CD4-positive, alpha-beta memory T cell (primary cell): ENCODE measurements around the gene STXBP1. TPM values are rescaled to one million over a fixed set of nuclear protein-coding genes. Genes with fewer than 3 reads are reported as not detected.

Experiments
- CTCF ChIA-PET: fragments of 350-600 bp; sonication (Branson Sonifier 250); formaldehyde crosslinking; loops from one replicate; lab custom pipeline; 2021; ENCODE audit warnings: inconsistent platforms; ENCODE audit not compliant: partially characterized antibody; lab: Charles Lee
- POLR2A ChIA-PET: fragments of 350-600 bp; sonication (Branson Sonifier 250); formaldehyde crosslinking; loops from one replicate; lab custom pipeline; 2021; ENCODE audit not compliant: partially characterized antibody; lab: Charles Lee
- DNase-seq, 5 donors: peaks; one replicate each; pipeline versions ENCODE4 v3.0.0 to v3.0.0-alpha.2; 2020 to 2022; ENCODE audit warnings: mixed read lengths in 1 of 5
- H3K27ac ChIP-seq: one replicate; pipeline ENCODE4 v1.7.0; 2013; ENCODE audit warnings: low read depth, low read length
- H3K27me3 ChIP-seq: 2 replicates; pipeline ENCODE4 v1.7.0; 2013; ENCODE audit warnings: mild to moderate bottlenecking, low read length, moderate library complexity; ENCODE audit not compliant: insufficient read depth
- H3K36me3 ChIP-seq: 2 replicates; pipeline ENCODE4 v1.7.0; 2013; ENCODE audit warnings: mild to moderate bottlenecking, low read length, moderate library complexity; ENCODE audit not compliant: insufficient read depth
- H3K4me1 ChIP-seq: 2 replicates; pipeline ENCODE4 v1.7.0; 2013; ENCODE audit warnings: mild to moderate bottlenecking, low read length, moderate library complexity; ENCODE audit not compliant: insufficient read depth
- H3K4me3 ChIP-seq, 2 donors: one replicate each; pipeline ENCODE4 v1.7.0; 2013; ENCODE audit warnings: low read length in 2 of 2, mild to moderate bottlenecking in 1 of 2
- H3K9me3 ChIP-seq, 2 donors: one replicate each; pipeline ENCODE4 v1.7.0; 2013; ENCODE audit warnings: low read length in 2 of 2, control low read depth in 1 of 2; ENCODE audit not compliant: control insufficient read depth in 1 of 2
- H3K27ac Mint-ChIP-seq, 7 donors: one replicate each; pipeline ENCODE4 v1.8.0; 2020 to 2021; ENCODE audit warnings: mixed read lengths in 7 of 7, mild to moderate bottlenecking in 6 of 7, inconsistent platforms in 3 of 7, moderate library complexity in 3 of 7
- H3K27me3 Mint-ChIP-seq, 2 donors: one replicate each; pipeline ENCODE4 v1.8.0; 2020 to 2021; ENCODE audit warnings: mixed read lengths in 2 of 2
- H3K36me3 Mint-ChIP-seq, 2 donors: one replicate each; pipeline ENCODE4 v1.8.0; 2020 to 2021; ENCODE audit warnings: mixed read lengths in 2 of 2, inconsistent platforms in 1 of 2, mild to moderate bottlenecking in 1 of 2
- H3K4me1 Mint-ChIP-seq, 4 donors: one replicate each; pipeline ENCODE4 v1.8.0; 2020 to 2021; ENCODE audit warnings: mixed read lengths in 4 of 4, mild to moderate bottlenecking in 1 of 4
- H3K4me3 Mint-ChIP-seq, 8 donors: one replicate each; pipeline ENCODE4 v1.8.0; 2020 to 2021; ENCODE audit warnings: mixed read lengths in 8 of 8, mild to moderate bottlenecking in 7 of 8, moderate library complexity in 6 of 8, inconsistent platforms in 3 of 8
- H3K9me3 Mint-ChIP-seq, 8 donors: one replicate each; pipeline ENCODE4 v1.8.0; 2020 to 2021; ENCODE audit warnings: mixed read lengths in 8 of 8, mild to moderate bottlenecking in 5 of 8, inconsistent platforms in 3 of 8, moderate library complexity in 1 of 8
- intact Hi-C: fragments of 100-400 bp; cut with micrococcal nuclease; formaldehyde crosslinking; loops from one replicate; pipeline ENCODE4 v1.15.1; 2023
- polyA plus RNA-seq, 2 donors: library from polyadenylated mRNA; unstranded; fragments of 300-500 nt; fragmentation: Illumina TruSeq; gene quantifications; one replicate each; pipeline ENCODE4 v1.2.3, GENCODE V29; 2021
- total RNA-seq, 2 experiments: library from RNA; stranded (reverse); gene quantifications; one replicate each; pipeline ENCODE4 v1.2.3, GENCODE V29; 2021

The STXBP1 gene
- total and polyA plus RNA-seq, 4 experiments from 2014 or later = 4.8 to 20.9 (median 12.7) TPM

DNA sequence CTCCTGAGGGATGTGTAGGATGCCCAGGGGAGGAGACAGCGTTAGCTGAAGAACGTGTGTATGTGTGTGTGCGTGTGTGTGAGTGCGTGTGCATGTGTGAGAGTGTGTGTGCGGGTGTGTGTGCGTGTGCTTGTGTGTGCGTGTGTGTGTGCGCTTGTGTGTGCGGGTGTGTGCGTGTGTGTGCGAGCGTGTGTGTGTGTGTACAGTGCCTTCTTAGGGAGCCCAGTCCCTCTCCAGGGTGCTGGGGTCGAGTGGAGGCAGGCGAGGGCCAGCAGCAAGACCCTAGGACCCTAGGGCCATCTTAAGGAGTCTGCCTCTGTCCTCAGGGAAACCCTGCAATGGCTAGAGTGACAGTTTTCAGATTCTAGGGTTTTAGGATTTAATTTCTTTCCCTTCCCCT lies 26.0 kb upstream of the STXBP1 start:
- Mint-ChIP-seq H3K36me3 (no peaks in the 10 kb centered on the region), H3K9me3 (peaks cover 0 to 2% (median 0%) of the 10 kb centered on the region in 8 donors), H3K27me3 (peaks cover 3 to 5% of the 10 kb centered on the region in 2 donors), H3K4me1 (peaks cover 0 to 3% (median 3%) of the 10 kb centered on the region in 4 donors), H3K27ac (peak overlapping the region in 2 of 7 donors; percentile 26 to 76), H3K4me3 (no peak overlapping the region)
- intact Hi-C loops = loop anchor here (1.0 to 10.0 kb wide), 3 partner anchors 60 to 646 kb away; no protein-coding TSS in a partner anchor
- Histone ChIP-seq H3K27ac (no peak overlapping the region), H3K9me3 (no peaks in the 10 kb centered on the region), H3K4me3 (no peak overlapping the region), H3K27me3 (no peaks in the 10 kb centered on the region), H3K36me3 (no peaks in the 10 kb centered on the region), H3K4me1 (no peaks in the 10 kb centered on the region)
- ChIA-PET POLR2A (interaction anchor here (1.2 to 1.3 kb wide), 2 partner anchors 82 to 135 kb away, joined by 3 to 4 read pairs; partner anchors contain the start of genes LRSAM1 and RPL12), CTCF (interaction anchor here (1.0 to 9.2 kb wide), 13 partner anchors 9 to 340 kb away, joined by 3 to 85 read pairs (median 5); partner anchors contain the start of gene TOR2A)
- DNase-seq = no peak

DNA sequence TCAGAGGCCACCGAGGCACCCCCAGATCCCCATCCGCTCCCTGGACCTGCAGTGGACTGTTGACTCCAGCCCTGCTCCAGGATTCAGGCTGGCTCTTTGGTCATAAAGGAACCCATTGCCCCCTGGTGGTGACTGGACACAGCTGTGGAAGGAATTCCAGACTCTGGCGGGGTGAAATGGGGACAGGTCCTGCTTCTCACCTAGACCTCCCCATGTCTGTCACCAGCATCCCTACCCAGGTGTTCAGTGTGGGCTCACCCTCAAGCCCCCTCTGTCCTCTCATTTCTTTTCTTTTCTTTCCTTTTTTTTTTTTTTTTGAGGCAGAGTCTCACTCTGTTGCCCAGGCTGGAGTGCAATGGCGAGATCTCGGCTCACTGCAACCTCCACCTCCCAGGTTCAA lies 25.5 kb upstream of the STXBP1 start:
- no peaks in the 10 kb centered on the region for H3K27me3 ChIP-seq
- Mint-ChIP-seq H3K4me3 (no peak overlapping the region), H3K4me1 (peaks cover 0 to 3% (median 2%) of the 10 kb centered on the region in 4 donors), H3K36me3 (no peaks in the 10 kb centered on the region), H3K9me3 (peaks cover 0 to 2% (median 0%) of the 10 kb centered on the region in 8 donors), H3K27ac (peak overlapping the region in 1 of 7 donors; percentile 76), H3K27me3 (peaks cover 3 to 5% of the 10 kb centered on the region in 2 donors)
- peak; percentile 53 to 56 (median 56) for DNase-seq
- ChIA-PET POLR2A (interaction anchor here (1.2 kb wide), 1 partner anchor 83 kb away, joined by 4 read pairs; no protein-coding TSS in a partner anchor), CTCF (interaction anchor here (0.7 to 9.2 kb wide), 15 partner anchors 10 to 335 kb away, joined by 3 to 85 read pairs (median 4); partner anchors contain the start of gene TOR2A)
- H3K27ac ChIP-seq = no peak overlapping the region
- no peak overlapping the region for H3K4me3 ChIP-seq
- intact Hi-C loops = loop anchor here (1.0 to 10.0 kb wide), 3 partner anchors 60 to 646 kb away; no protein-coding TSS in a partner anchor
- no peaks in the 10 kb centered on the region for H3K4me1 ChIP-seq
- no peaks in the 10 kb centered on the region for H3K9me3 ChIP-seq
- no peaks in the 10 kb centered on the region for H3K36me3 ChIP-seq

DNA sequence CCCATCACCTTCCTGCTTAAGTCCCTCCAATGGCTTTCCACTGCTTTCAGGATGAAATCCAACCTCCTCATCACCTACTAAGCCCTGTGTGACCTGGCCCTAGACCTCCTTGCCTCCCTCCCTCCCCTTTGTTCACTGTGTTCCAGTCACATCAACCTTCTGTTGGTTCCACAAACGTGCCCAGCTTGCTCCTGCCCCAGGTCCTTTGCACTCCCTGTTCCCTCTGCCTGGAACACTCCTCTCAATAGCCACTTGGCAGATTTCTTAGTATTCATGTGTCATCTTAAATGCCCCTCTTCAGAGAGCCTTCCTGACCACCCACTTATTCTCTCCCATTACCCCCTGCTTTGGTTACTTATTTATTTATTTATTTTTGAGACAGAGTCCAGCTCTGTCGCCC lies 24.1 kb upstream of the STXBP1 start:
- CTCF ChIA-PET = interaction anchor here (0.7 to 9.2 kb wide), 10 partner anchors 55 to 373 kb away, joined by 3 to 85 read pairs (median 26); partner anchors contain the start of genes ST6GALNAC4 and TOR2A
- H3K4me1 Mint-ChIP-seq = peaks cover 0 to 3% (median 2%) of the 10 kb centered on the region in 4 donors

DNA sequence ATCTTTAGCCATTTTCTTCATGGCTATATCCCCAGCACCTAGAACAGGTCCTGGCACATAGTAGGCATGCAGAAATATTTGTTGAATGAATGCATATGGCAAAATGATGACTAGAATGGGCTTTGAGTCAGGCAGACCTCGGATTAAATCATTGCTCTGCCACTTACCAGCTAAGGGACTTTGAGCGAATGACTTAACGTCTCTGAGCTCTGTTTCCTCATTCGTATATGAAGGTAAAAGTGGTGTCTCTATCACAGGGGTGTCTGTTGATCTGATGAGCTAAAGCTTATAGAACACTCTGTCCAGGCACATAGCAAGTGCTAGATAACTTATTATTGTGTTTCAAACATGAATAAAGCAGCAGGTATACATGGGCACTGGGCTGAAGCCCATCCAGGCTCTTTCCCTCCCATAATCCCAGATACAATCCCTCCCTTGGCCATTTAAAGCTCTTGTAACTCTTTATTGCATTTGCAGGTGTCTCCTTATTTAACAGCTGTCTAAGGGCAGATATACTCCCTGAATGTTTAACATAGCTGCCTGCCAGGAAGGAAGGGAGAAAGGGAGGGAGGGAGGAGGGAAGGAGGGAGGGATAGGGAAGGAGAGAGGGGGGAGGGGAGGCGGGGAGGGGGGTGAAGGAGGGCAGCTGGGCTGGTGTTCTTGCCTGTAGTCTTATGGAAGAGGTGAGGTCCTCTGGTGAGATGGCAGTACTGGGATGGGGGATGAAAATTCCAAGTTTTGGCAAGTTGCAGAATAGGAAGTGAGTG lies 23.2 kb upstream of the STXBP1 start:
- H3K9me3 ChIP-seq = no peaks in the 10 kb centered on the region
- ChIA-PET CTCF (interaction anchor here (0.7 to 9.2 kb wide), 23 partner anchors 10 to 374 kb away, joined by 3 to 85 read pairs (median 6); partner anchors contain the start of genes FPGS, ST6GALNAC4 and TOR2A), POLR2A (interaction anchor here (1.3 kb wide), 1 partner anchor 147 kb away, joined by 3 read pairs; the partner anchor contains the start of gene TOR2A)
- H3K27me3 Mint-ChIP-seq = peaks cover 3 to 5% of the 10 kb centered on the region in 2 donors
- H3K27me3 ChIP-seq = no peaks in the 10 kb centered on the region
- peaks cover 0 to 3% (median 2%) of the 10 kb centered on the region in 4 donors for H3K4me1 Mint-ChIP-seq
- peaks cover 0 to 2% (median 0%) of the 10 kb centered on the region in 8 donors for H3K9me3 Mint-ChIP-seq
- H3K4me3 ChIP-seq = no peak overlapping the region
- no peak overlapping the region for H3K27ac ChIP-seq
- no peaks in the 10 kb centered on the region for H3K4me1 ChIP-seq
- no peaks in the 10 kb centered on the region for H3K36me3 ChIP-seq
- H3K27ac Mint-ChIP-seq = no peak overlapping the region
- no peak for DNase-seq
- intact Hi-C loops = loop anchor here (10.0 kb wide), 1 partner anchor 374 kb away; no protein-coding TSS in a partner anchor
- H3K4me3 Mint-ChIP-seq = no peak overlapping the region
- H3K36me3 Mint-ChIP-seq = no peaks in the 10 kb centered on the region

More for the DNA sequence above, 24.1 kb upstream of the STXBP1 start:
- Mint-ChIP-seq H3K27me3 (peaks cover 3 to 5% of the 10 kb centered on the region in 2 donors), H3K9me3 (peaks cover 0 to 2% (median 0%) of the 10 kb centered on the region in 8 donors), H3K27ac (peak overlapping the region in 1 of 7 donors; percentile 70), H3K36me3 (no peaks in the 10 kb centered on the region), H3K4me3 (no peak overlapping the region)
- no peaks in the 10 kb centered on the region for H3K9me3 ChIP-seq
- POLR2A ChIA-PET = interaction anchor here (1.0 kb wide), 1 partner anchor 147 kb away, joined by 3 read pairs; the partner anchor contains the start of gene TOR2A
- no peaks in the 10 kb centered on the region for H3K4me1 ChIP-seq
- no peaks in the 10 kb centered on the region for H3K27me3 ChIP-seq
- no peak overlapping the region for H3K27ac ChIP-seq
- H3K4me3 ChIP-seq = no peak overlapping the region
- no peak for DNase-seq
- no peaks in the 10 kb centered on the region for H3K36me3 ChIP-seq
- intact Hi-C loops = loop anchor here (10.0 kb wide), 1 partner anchor 373 kb away; no protein-coding TSS in a partner anchor

DNA sequence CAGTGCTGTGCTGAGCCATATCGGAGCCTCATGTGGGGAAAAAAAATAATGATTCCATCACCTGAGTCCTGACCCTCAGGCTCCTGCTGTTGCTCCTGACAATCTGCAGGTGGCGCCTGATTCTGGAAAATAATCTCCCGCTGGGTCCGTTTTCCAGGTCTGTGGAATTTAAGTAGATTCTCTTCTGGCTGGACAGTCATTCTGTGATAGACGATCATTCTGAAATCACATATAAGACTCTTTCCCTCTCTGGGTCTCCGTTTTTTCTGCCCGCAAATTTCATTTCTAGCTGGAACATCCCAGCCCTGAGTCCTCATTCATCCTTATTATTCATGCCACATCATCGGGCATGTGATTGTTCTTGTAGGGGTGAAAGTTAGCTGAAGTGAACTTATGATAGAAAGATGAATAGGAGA lies 22.1 kb upstream of the STXBP1 start:
- peak in 2 of 5 donors; percentile 25 to 33 for DNase-seq
- Mint-ChIP-seq H3K9me3 (peaks cover 0 to 2% (median 0%) of the 10 kb centered on the region in 8 donors), H3K27ac (no peak overlapping the region), H3K27me3 (peaks cover 3 to 5% of the 10 kb centered on the region in 2 donors), H3K4me3 (no peak overlapping the region), H3K4me1 (peaks cover 0 to 3% (median 2%) of the 10 kb centered on the region in 4 donors), H3K36me3 (no peaks in the 10 kb centered on the region)
- Histone ChIP-seq H3K9me3 (no peaks in the 10 kb centered on the region), H3K4me3 (no peak overlapping the region), H3K27ac (no peak overlapping the region), H3K4me1 (no peaks in the 10 kb centered on the region), H3K36me3 (no peaks in the 10 kb centered on the region), H3K27me3 (no peaks in the 10 kb centered on the region)
- ChIA-PET CTCF (interaction anchor here (0.7 to 9.2 kb wide), 24 partner anchors 9 to 332 kb away, joined by 3 to 85 read pairs (median 5); partner anchors contain the start of genes ST6GALNAC4 and TOR2A), POLR2A (interaction anchor here (0.6 to 1.3 kb wide), 3 partner anchors 22 to 146 kb away, joined by 3 to 6 read pairs (median 3); partner anchors contain the start of gene TOR2A)
- intact Hi-C loops = loop anchor here (1.0 to 10.0 kb wide), 4 partner anchors 86 to 375 kb away; no protein-coding TSS in a partner anchor

DNA sequence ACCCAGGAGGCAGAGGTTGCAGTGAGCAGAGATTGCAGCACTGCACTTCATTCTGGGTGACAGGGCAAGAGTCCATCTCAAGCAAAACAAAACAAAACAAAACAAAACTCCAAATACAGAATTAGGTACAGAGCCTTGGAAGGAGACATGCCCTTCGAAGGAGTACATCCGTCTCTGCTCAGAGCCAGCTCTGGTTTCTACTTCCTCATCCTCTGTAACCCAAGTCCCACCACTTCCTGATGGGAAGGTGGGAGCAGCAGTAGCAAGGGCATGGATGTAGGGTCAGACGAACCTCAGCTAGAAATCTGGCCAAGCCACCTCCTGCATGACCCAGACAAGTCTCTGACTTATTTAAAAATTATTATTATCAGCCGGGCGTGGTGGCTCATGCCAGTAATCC lies 16.5 kb upstream of the STXBP1 start:
- intact Hi-C loops = no loop called here
- no peaks in the 10 kb centered on the region for H3K27me3 ChIP-seq
- Mint-ChIP-seq H3K4me1 (no peaks in the 10 kb centered on the region), H3K27ac (no peak overlapping the region), H3K4me3 (no peak overlapping the region), H3K9me3 (no peaks in the 10 kb centered on the region), H3K36me3 (no peaks in the 10 kb centered on the region), H3K27me3 (no peaks in the 10 kb centered on the region)
- H3K4me1 ChIP-seq = no peaks in the 10 kb centered on the region
- no peaks in the 10 kb centered on the region for H3K36me3 ChIP-seq
- CTCF ChIA-PET = interaction anchor here (1.2 to 2.2 kb wide), 4 partner anchors 10 to 274 kb away, joined by 3 to 6 read pairs (median 5); partner anchors contain the start of gene TOR2A
- no peak overlapping the region for H3K4me3 ChIP-seq
- no peak overlapping the region for H3K27ac ChIP-seq
- POLR2A ChIA-PET = no interaction called here
- H3K9me3 ChIP-seq = no peaks in the 10 kb centered on the region
- DNase-seq = no peak
